Activated T-helper 17 cell treated with anti-CD3 and anti-CD28 coated beads, Interleukin-2, amount 50 U/mL, for 72 hours (primary cell): ENCODE data around the gene LGALS13. TPM values are rescaled to one million over a fixed set of nuclear protein-coding genes. Genes with fewer than 3 reads are reported as not detected.

ENCODE experiments used
- ATAC-seq: fragments of 150-1000 bp; cut with Tn5 transposase; replicated peaks from 2 replicates; pipeline ENCODE4 v1.10.0; 2021; ENCODE audit warnings: mild to moderate bottlenecking, moderate library complexity
- H3K27ac Mint-ChIP-seq: one replicate; pipeline ENCODE4 v1.8.0; 2022; ENCODE audit warnings: mixed read lengths
- H3K27me3 Mint-ChIP-seq: one replicate; pipeline ENCODE4 v1.8.0; 2022; ENCODE audit warnings: mixed read lengths
- H3K36me3 Mint-ChIP-seq: one replicate; pipeline ENCODE4 v1.8.0; 2022; ENCODE audit warnings: low read depth, mild to moderate bottlenecking, mixed read lengths
- H3K4me1 Mint-ChIP-seq: one replicate; pipeline ENCODE4 v1.8.0; 2022; ENCODE audit warnings: mixed read lengths
- H3K4me3 Mint-ChIP-seq: one replicate; pipeline ENCODE4 v1.8.0; 2022; ENCODE audit warnings: mild to moderate bottlenecking, mixed read lengths
- H3K9me3 Mint-ChIP-seq: one replicate; pipeline ENCODE4 v1.8.0; 2022; ENCODE audit warnings: mixed read lengths
- total RNA-seq, 2 donors: library from RNA; stranded (reverse); gene quantifications; one replicate each; pipeline ENCODE4 v1.2.3, GENCODE V29; 2022

LGALS13 gene
- total RNA-seq, 2 donors from 2014 or later = not detected

- Mint-ChIP-seq H3K27ac (no peak overlapping the region), H3K9me3 (no peaks in the 10 kb centered on the region), H3K27me3 (peaks cover 42% of the 10 kb centered on the region), H3K4me3 (no peak overlapping the region), H3K36me3 (no peaks in the 10 kb centered on the region), H3K4me1 (no peaks in the 10 kb centered on the region)
- ATAC-seq = no peak
These were observed 43.6 kb downstream of the LGALS13 start for GRCh38 chr19:39645800-39646411.

- Mint-ChIP-seq H3K36me3 (no peaks in the 10 kb centered on the region), H3K27ac (no peak overlapping the region), H3K4me3 (no peak overlapping the region), H3K27me3 (peaks cover 38% of the 10 kb centered on the region), H3K9me3 (no peaks in the 10 kb centered on the region), H3K4me1 (no peaks in the 10 kb centered on the region)
- no peak for ATAC-seq
These were observed 45.6 kb downstream of the LGALS13 start for GRCh38 chr19:39647918-39648317.

GRCh38 chr19:39655613-39656012 is 53.3 kb downstream of the LGALS13 start, which contains the start of gene LGALS16:
Gene LGALS16, plus strand, starts transcription at chr19:39655913. Its CDS starts 49 bp downstream, at chr19:39655962.
- no peak within 1 kb of the TSS for H3K4me3 Mint-ChIP-seq

More at GRCh38 chr19:39655613-39656012, 53.3 kb downstream of the LGALS13 start, which contains the start of gene LGALS16:
- no peaks in the 10 kb centered on the region for H3K4me1 Mint-ChIP-seq
- no peaks in the 10 kb centered on the region for H3K9me3 Mint-ChIP-seq
- H3K27me3 Mint-ChIP-seq = peaks cover 29% of the 10 kb centered on the region
- no peaks in the 10 kb centered on the region for H3K36me3 Mint-ChIP-seq
- H3K27ac Mint-ChIP-seq = no peak within 1 kb of the TSS
- ATAC-seq = no peak

Other genes starting within 250 kb of the LGALS13 start
- 10 to 100 TPM; 46.6 to 58.6 TPM for gene PAF1, start 211.4 kb upstream of the LGALS13 start, total RNA-seq
- gene MED29, start 211.1 kb upstream of the LGALS13 start, total RNA-seq = 10 to 100 TPM; 24.6 to 27.7 TPM
- gene ZFP36, start 195.7 kb upstream of the LGALS13 start, total RNA-seq = 100 to 1,000 TPM in 1 of 2 donors, 10 to 100 TPM in 1; 67.4 to 265 TPM
- 10 to 100 TPM; 51.2 to 69.4 TPM for gene PLEKHG2, start 189.9 kb upstream of the LGALS13 start, total RNA-seq
- gene RPS16, start 166.6 kb upstream of the LGALS13 start, total RNA-seq = 1,000 to 10,000 TPM; 2,984 to 3,090 TPM
- gene SUPT5H, start 156.9 kb upstream of the LGALS13 start, total RNA-seq = 100 to 1,000 TPM; 182 to 239 TPM
- gene TIMM50, start 121.7 kb upstream of the LGALS13 start, total RNA-seq = 10 to 100 TPM; 51.5 to 95.1 TPM
- 1 to 10 TPM in 1 of 2 donors, under 1 TPM in 1; 0.16 to 1.2 TPM for gene DLL3, start 103.6 kb upstream of the LGALS13 start, total RNA-seq
- not detected for gene SELENOV, start 87.4 kb upstream of the LGALS13 start, total RNA-seq
- 1 to 10 TPM; 2.8 to 3.2 TPM for gene EID2B, start 69.7 kb upstream of the LGALS13 start, total RNA-seq
- gene EID2, start 62.4 kb upstream of the LGALS13 start, total RNA-seq = 10 to 100 TPM in 1 of 2 donors, 1 to 10 TPM in 1; 9.4 to 13.4 TPM
- gene LGALS16, start 53.4 kb downstream of the LGALS13 start, total RNA-seq = not detected
- 1 to 10 TPM in 1 of 2 donors, under 1 TPM in 1; 0.69 to 2.2 TPM for gene LGALS14, start 102.0 kb downstream of the LGALS13 start, total RNA-seq
- gene CLC, start 135.5 kb downstream of the LGALS13 start, total RNA-seq = not detected
- gene LEUTX, start 176.3 kb downstream of the LGALS13 start, total RNA-seq = not detected
- gene DYRK1B, start 231.6 kb downstream of the LGALS13 start, total RNA-seq = 10 to 100 TPM in 1 of 2 donors, 1 to 10 TPM in 1; 8.8 to 17.6 TPM
- gene FBL, start 243.9 kb downstream of the LGALS13 start, total RNA-seq = 100 to 1,000 TPM; 513 to 639 TPM